ENCODE measurements around the gene OTUD5. TPM values are rescaled to one million over a fixed set of nuclear protein-coding genes. Genes with fewer than 3 reads are reported as not detected.

Gene OTUD5
- total RNA-seq, 2 donors from 2014 or later = 50.3 to 56.5 TPM

DNA sequence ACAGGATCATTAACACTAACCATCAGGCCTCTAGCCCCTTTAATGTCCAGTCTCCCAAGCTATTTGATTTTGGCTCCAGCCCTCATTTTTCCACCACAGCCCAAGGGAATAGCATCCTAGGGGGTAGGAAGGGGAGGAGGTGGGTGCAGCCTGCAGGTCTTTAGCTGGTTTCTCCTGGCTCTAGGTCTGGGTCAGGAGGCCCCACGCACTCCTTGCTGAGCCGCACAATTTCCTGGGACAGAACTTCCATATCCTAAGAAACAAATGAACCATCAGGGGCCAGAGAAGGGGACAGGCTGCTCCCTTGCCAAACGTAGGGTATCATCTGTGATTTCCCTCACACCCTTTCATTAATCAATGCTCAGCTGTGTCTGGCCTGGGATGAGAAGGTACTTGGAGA, 16.6 kb upstream of the OTUD5 start:
- no peaks in the 10 kb centered on the region for H3K4me1 Mint-ChIP-seq
- H3K36me3 Mint-ChIP-seq (ENCODE audit: low read depth) = peaks cover 30% of the 10 kb centered on the region
- H3K27ac Mint-ChIP-seq = no peak overlapping the region
- H3K9me3 Mint-ChIP-seq = peaks cover 49% of the 10 kb centered on the region
- H3K27me3 ChIP-seq (ENCODE audit: control insufficient read depth, insufficient read depth, low read length, poor library complexity, severe bottlenecking) = no peaks in the 10 kb centered on the region
- no peak overlapping the region for H3K27ac ChIP-seq (ENCODE audit: low read depth, low read length)
- H3K4me3 ChIP-seq (ENCODE audit: low read length) = no peak overlapping the region
- WGBS, 2 experiments (ENCODE audit: insufficient coverage in 1 of 2, insufficient read length in 1 of 2) = 89% methylated on average over 2 of the region's 3 CpGs; no CpG with 5 or more reads in 1 of the 2 experiments
- H3K4me1 ChIP-seq (ENCODE audit: control insufficient read depth, insufficient read depth, low read length) = no peaks in the 10 kb centered on the region
- TF ChIP-seq, protein P1, sequence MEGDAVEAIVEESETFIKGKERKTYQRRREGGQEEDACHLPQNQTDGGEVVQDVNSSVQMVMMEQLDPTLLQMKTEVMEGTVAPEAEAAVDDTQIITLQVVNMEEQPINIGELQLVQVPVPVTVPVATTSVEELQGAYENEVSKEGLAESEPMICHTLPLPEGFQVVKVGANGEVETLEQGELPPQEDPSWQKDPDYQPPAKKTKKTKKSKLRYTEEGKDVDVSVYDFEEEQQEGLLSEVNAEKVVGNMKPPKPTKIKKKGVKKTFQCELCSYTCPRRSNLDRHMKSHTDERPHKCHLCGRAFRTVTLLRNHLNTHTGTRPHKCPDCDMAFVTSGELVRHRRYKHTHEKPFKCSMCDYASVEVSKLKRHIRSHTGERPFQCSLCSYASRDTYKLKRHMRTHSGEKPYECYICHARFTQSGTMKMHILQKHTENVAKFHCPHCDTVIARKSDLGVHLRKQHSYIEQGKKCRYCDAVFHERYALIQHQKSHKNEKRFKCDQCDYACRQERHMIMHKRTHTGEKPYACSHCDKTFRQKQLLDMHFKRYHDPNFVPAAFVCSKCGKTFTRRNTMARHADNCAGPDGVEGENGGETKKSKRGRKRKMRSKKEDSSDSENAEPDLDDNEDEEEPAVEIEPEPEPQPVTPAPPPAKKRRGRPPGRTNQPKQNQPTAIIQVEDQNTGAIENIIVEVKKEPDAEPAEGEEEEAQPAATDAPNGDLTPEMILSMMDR (conservative IDR thresholded peaks at IDR 0.05) = no peak
- DNase-seq = no peak
- no peaks in the 10 kb centered on the region for H3K27me3 Mint-ChIP-seq (ENCODE audit: insufficient read depth)
- no peak overlapping the region for H3K4me3 Mint-ChIP-seq
- H3K9ac ChIP-seq (ENCODE audit: extremely low read depth, low read length, poor library complexity, severe bottlenecking) = no peak overlapping the region
- no peaks in the 10 kb centered on the region for H3K9me3 ChIP-seq (ENCODE audit: control insufficient read depth, low read length)
- peaks cover 7% of the 10 kb centered on the region for H3K36me3 ChIP-seq (ENCODE audit: control insufficient read depth, insufficient read depth, low read length)

DNA sequence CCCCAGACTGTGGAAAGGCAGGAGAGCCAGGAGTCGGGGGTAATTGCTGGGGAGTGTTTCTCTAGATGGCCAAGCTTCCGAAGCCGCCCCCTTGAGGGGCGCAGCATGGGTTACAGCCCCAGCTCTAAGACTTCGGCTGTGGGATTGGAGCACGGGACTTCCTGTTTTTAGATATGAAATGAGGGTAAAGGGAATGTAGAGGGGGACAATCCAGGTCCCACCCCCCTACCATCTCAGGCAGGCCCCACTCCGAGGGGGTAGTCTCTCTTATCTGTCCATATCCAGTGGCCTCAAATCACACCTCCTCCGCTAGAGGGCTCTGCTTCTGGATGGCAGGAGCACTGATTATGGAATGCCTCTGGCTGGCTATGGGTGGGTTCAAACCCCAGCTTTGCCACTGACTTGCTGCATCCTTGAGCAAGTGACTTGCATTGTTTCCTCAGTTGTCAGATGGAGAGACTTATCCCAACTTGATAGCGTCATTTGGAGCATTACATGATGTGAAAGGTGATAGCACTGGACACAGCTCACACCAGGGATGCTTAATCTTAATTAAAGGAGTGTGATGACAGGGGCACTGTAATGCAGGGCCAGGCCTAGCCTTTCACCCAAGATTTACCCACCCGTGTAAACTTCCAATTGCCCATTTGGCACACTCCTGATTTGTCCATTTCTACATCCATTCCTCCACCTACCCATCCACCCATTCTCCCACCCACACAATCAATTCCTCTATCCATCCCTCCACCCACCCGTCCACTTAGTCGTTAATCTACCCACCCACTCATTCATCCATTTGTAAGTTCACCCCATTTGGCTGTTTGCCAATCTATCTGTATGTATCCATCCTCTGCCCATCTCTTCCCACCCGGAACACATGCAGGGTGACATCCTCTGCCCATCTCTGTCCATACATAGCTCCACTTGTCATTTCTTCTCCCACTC, 15.1 kb upstream of the OTUD5 start:
- Histone ChIP-seq H3K27ac (ENCODE audit: low read depth, low read length) (no peak overlapping the region), H3K27me3 (ENCODE audit: control insufficient read depth, insufficient read depth, low read length, poor library complexity, severe bottlenecking) (no peaks in the 10 kb centered on the region), H3K9me3 (ENCODE audit: control insufficient read depth, low read length) (no peaks in the 10 kb centered on the region), H3K4me1 (ENCODE audit: control insufficient read depth, insufficient read depth, low read length) (no peaks in the 10 kb centered on the region), H3K9ac (ENCODE audit: extremely low read depth, low read length, poor library complexity, severe bottlenecking) (no peak overlapping the region), H3K4me3 (ENCODE audit: low read length) (peak overlapping the region; percentile 40), H3K36me3 (ENCODE audit: control insufficient read depth, insufficient read depth, low read length) (peaks cover 7% of the 10 kb centered on the region)
- H3K4me1 Mint-ChIP-seq = no peaks in the 10 kb centered on the region
- H3K27me3 Mint-ChIP-seq (ENCODE audit: insufficient read depth) = no peaks in the 10 kb centered on the region
- DNase-seq = peak; percentile 83
- peak overlapping the region; percentile 66 for H3K27ac Mint-ChIP-seq
- TF ChIP-seq, protein P1 (conservative IDR thresholded peaks at IDR 0.05) = peak; percentile 76
- H3K4me3 Mint-ChIP-seq = peak overlapping the region; percentile 62
- 46 to 50% methylated on average over 2 to 10 of the region's 13 CpGs for WGBS, 2 experiments (ENCODE audit: insufficient coverage in 1 of 2, insufficient read length in 1 of 2)
- H3K36me3 Mint-ChIP-seq (ENCODE audit: low read depth) = peaks cover 18% of the 10 kb centered on the region
- H3K9me3 Mint-ChIP-seq = peaks cover 53% of the 10 kb centered on the region

DNA sequence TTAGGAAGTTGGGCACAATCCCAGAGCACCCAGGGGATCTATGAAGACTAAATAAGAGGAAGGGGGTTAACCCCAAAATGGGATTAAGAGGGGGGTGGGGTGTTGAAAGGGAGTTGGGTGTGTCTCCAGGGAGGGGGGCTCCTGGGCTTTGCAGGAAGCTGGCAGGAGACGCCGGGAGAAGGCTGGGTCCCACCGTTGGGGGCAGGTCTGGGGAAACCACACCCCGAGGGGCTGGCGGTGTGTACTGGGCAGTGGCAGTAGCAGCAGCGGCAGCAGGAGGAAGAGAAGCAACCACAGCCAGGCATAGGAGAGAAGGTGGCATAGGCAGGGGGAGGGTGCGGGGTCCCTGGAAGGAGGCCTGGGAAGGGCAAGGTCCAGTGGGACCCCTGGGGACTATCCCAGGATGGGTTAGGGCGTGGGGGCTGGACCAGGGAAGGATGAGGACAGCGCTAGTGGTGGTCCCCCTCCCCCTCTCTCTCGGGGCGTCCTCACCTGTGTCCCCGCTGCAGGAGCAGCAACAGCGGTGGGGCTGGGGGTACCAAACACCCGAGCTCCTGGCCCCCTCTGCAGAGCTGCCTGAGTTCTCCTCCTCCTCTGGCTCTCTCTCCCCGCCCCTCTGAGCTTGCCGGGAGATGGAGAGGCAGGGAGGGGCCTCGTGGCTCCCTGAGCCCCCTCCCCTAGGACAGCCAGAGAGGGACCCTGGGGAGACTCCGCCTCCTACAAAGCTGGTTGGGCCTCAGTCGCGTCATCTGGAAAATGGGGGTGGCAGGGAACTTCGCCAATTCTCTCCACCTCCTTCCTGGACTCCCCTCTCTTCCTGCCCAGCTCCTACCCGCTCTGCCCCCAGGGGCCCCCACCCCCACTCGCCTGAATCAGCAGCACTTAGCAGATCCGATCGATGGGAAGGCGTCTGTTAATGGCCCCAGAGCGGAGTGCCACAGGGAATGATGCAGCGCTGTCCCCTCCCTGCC, 14.1 kb upstream of the OTUD5 start, which contains the start of gene KCND1:
Gene KCND1, minus strand, starts transcription at position 596 of the 971 bp plus-strand sequence. CDS start 1,573 bp downstream, outside the sequence.
- H3K4me1 Mint-ChIP-seq = no peaks in the 10 kb centered on the region
- H3K27ac Mint-ChIP-seq = peak within 1 kb of the TSS; percentile 66
- peaks cover 7% of the 10 kb centered on the region for H3K36me3 ChIP-seq (ENCODE audit: control insufficient read depth, insufficient read depth, low read length)
- H3K9ac ChIP-seq (ENCODE audit: extremely low read depth, low read length, poor library complexity, severe bottlenecking) = no peak within 1 kb of the TSS
- TF ChIP-seq, protein P1 (conservative IDR thresholded peaks at IDR 0.05) = no peak
- H3K27me3 ChIP-seq (ENCODE audit: control insufficient read depth, insufficient read depth, low read length, poor library complexity, severe bottlenecking) = no peaks in the 10 kb centered on the region
- peak; percentile 76 for DNase-seq
- H3K4me1 ChIP-seq (ENCODE audit: control insufficient read depth, insufficient read depth, low read length) = no peaks in the 10 kb centered on the region
- peak within 1 kb of the TSS; percentile 40 for H3K4me3 ChIP-seq (ENCODE audit: low read length)
- peak within 1 kb of the TSS; percentile 62 for H3K4me3 Mint-ChIP-seq
- 23 to 38% methylated on average over 1 to 20 of the region's 28 CpGs for WGBS, 2 experiments (ENCODE audit: insufficient coverage in 1 of 2, insufficient read length in 1 of 2)
- H3K27ac ChIP-seq (ENCODE audit: low read depth, low read length) = no peak within 1 kb of the TSS
- H3K36me3 Mint-ChIP-seq (ENCODE audit: low read depth) = peaks cover 16% of the 10 kb centered on the region
- H3K9me3 Mint-ChIP-seq = peaks cover 55% of the 10 kb centered on the region
- H3K27me3 Mint-ChIP-seq (ENCODE audit: insufficient read depth) = no peaks in the 10 kb centered on the region
- H3K9me3 ChIP-seq (ENCODE audit: control insufficient read depth, low read length) = no peaks in the 10 kb centered on the region

All from endodermal cell (in vitro differentiated cells).